ENCODE measurements around the gene MEF2A.

MEF2A gene

GRCh38 chr15:99702895-99703602, 137.3 kb downstream of the MEF2A start (continued):
- TF ChIP-seq POU6F1 (CRISPR knock-in tag; IDR thresholded peaks at IDR 0.05; ENCODE audit: borderline replicate concordance, low read depth): no peak
- no peak for TF ChIP-seq CREB5 (CRISPR knock-in tag; IDR thresholded peaks at IDR 0.05; ENCODE audit: low read depth)

GRCh38 chr15:99703603-99704443, 138.0 kb downstream of the MEF2A start:
- TF ChIP-seq CREB5 (CRISPR knock-in tag; IDR thresholded peaks at IDR 0.05; ENCODE audit: low read depth) (peak; percentile 92), TOX (CRISPR knock-in tag; IDR thresholded peaks at IDR 0.05; ENCODE audit: borderline replicate concordance) (no peak)
- peak; percentile 81 for ATAC-seq

GRCh38 chr15:99704444-99704838, 138.7 kb downstream of the MEF2A start:
- no peak for TF ChIP-seq SNAI2 (CRISPR knock-in tag; IDR thresholded peaks at IDR 0.05)
- no peak for TF ChIP-seq OSR1 (CRISPR knock-in tag; IDR thresholded peaks at IDR 0.05)
- TF ChIP-seq PPARA (CRISPR knock-in tag; IDR thresholded peaks at IDR 0.05; ENCODE audit: borderline replicate concordance): no peak
- no peak for TF ChIP-seq ARNTL (CRISPR knock-in tag; IDR thresholded peaks at IDR 0.05; ENCODE audit: borderline replicate concordance, low read depth)
- no peak for TF ChIP-seq TCF4 (CRISPR knock-in tag; IDR thresholded peaks at IDR 0.05; ENCODE audit: borderline replicate concordance)
- TF ChIP-seq RARB (CRISPR knock-in tag; IDR thresholded peaks at IDR 0.05): no peak
- TF ChIP-seq TOX (CRISPR knock-in tag; IDR thresholded peaks at IDR 0.05; ENCODE audit: borderline replicate concordance): no peak
- no peak for TF ChIP-seq ZC3H10 (CRISPR knock-in tag; IDR thresholded peaks at IDR 0.05)
- TF ChIP-seq TSHZ2 (CRISPR knock-in tag; IDR thresholded peaks at IDR 0.05): no peak
- no peak for TF ChIP-seq ISL1 (CRISPR knock-in tag; IDR thresholded peaks at IDR 0.05)
- TF ChIP-seq CREB5 (CRISPR knock-in tag; IDR thresholded peaks at IDR 0.05; ENCODE audit: low read depth): no peak
- TF ChIP-seq ZNF8 (CRISPR knock-in tag; IDR thresholded peaks at IDR 0.05): no peak
- TF ChIP-seq CSRNP3 (CRISPR knock-in tag; IDR thresholded peaks at IDR 0.05): no peak
- no peak for TF ChIP-seq ZNF565 (CRISPR knock-in tag; conservative IDR thresholded peaks at IDR 0.05; ENCODE audit: low read depth)
- TF ChIP-seq POU6F1 (CRISPR knock-in tag; IDR thresholded peaks at IDR 0.05; ENCODE audit: borderline replicate concordance, low read depth): no peak
- TF ChIP-seq GLIS3 (CRISPR knock-in tag; IDR thresholded peaks at IDR 0.05): no peak
- TF ChIP-seq BACH2 (CRISPR knock-in tag; IDR thresholded peaks at IDR 0.05; ENCODE audit: borderline replicate concordance): no peak
- no peak for TF ChIP-seq CSDC2 (CRISPR knock-in tag; IDR thresholded peaks at IDR 0.05)
- TF ChIP-seq ZFP30 (CRISPR knock-in tag; IDR thresholded peaks at IDR 0.05): no peak
- TF ChIP-seq PATZ1 (CRISPR knock-in tag; IDR thresholded peaks at IDR 0.05; ENCODE audit: borderline replicate concordance): no peak
- peak; percentile 94 for ATAC-seq
